BJ (cell line): ENCODE data around the gene ST6GALNAC1. TPM values are rescaled to one million over a fixed set of nuclear protein-coding genes. Genes with fewer than 3 reads are reported as not detected.
A peak's percentile ranks its signal among the peaks of the same experiment; 100 is the strongest.

ENCODE experiments used
- CTCF ChIA-PET: fragments of 350-600 bp; formaldehyde crosslinking; extraction: SDS; loops from one replicate; lab custom pipeline; 2021; ENCODE audit warnings: antibody characterized with exemption, inconsistent platforms; lab: Yijun Ruan, JAX
- POLR2A ChIA-PET: fragments of 300-600 bp; sonication (Branson Sonifier 250); formaldehyde crosslinking; extraction: SDS; loops from one replicate; lab custom pipeline; 2021; ENCODE audit warnings: antibody characterized with exemption; lab: Charles Lee
- DNase-seq: peaks from one replicate; pipeline ENCODE4 v3.0.0-alpha.2; 2011; ENCODE audit warnings: low read depth
- H3K27me3 ChIP-seq: 2 replicates; pipeline ENCODE4 v1.6.0; 2011; ENCODE audit warnings: low read length; ENCODE audit not compliant: control insufficient read depth, insufficient read depth
- H3K36me3 ChIP-seq: 2 replicates; pipeline ENCODE4 v1.5.1; 2011; ENCODE audit warnings: low read length; ENCODE audit not compliant: control insufficient read depth, insufficient read depth
- H3K4me3 ChIP-seq: 2 replicates; pipeline ENCODE4 v1.5.1; 2011; ENCODE audit warnings: low read depth, mild to moderate bottlenecking, control low read depth, low read length
- polyA plus RNA-seq: library from polyadenylated mRNA; depleted of rRNA; stranded (reverse); fragments of >200 nt; gene quantifications from 2 replicates; pipeline ENCODE4 v1.2.3, GENCODE V29; 2011
- TF ChIP-seq, protein P1 (sequence below): IDR thresholded peaks from 2 replicates; pipeline ENCODE4 v1.5.1; 2011; ENCODE audit warnings: low read depth, mild to moderate bottlenecking, control low read depth, inconsistent platforms, low read length, moderate library complexity; ENCODE audit not compliant: insufficient read depth

The ST6GALNAC1 gene
- polyA plus RNA-seq, 1 experiment, result not detected

DNA sequence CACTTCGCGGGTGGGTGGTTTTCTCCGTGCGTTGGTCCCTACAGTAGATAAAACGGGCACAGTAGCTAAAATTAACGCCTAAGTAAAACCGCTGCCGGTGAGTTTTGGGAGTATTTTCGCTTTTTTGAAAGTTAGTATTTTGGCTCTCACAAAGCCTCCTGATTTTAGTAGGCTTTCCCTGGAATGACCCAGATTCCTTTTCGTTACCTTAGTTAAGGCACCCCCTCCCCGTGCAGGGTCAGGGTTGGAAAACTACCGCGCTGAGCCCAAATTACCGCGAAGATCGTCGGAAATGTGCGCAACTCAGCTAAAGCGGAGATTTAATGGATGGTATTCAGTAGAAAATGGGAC lies 28.3 kb upstream of the ST6GALNAC1 start:
- no peaks in the 10 kb centered on the region for H3K27me3 ChIP-seq
- CTCF ChIA-PET, result interaction anchor here (0.7 to 2.6 kb wide), 6 partner anchors 9 to 131 kb away, joined by 3 to 18 read pairs (median 4); no protein-coding TSS in a partner anchor
- H3K36me3 ChIP-seq, result 0 out of 2 replicates have a peak, but pooled peaks cover 2% of the 10 kb centered on the region
- DNase-seq, result no peak
- POLR2A ChIA-PET, result interaction anchor here (1.0 kb wide), 1 partner anchor 17 kb away, joined by 5 read pairs; no protein-coding TSS in a partner anchor
- TF ChIP-seq, protein P1, sequence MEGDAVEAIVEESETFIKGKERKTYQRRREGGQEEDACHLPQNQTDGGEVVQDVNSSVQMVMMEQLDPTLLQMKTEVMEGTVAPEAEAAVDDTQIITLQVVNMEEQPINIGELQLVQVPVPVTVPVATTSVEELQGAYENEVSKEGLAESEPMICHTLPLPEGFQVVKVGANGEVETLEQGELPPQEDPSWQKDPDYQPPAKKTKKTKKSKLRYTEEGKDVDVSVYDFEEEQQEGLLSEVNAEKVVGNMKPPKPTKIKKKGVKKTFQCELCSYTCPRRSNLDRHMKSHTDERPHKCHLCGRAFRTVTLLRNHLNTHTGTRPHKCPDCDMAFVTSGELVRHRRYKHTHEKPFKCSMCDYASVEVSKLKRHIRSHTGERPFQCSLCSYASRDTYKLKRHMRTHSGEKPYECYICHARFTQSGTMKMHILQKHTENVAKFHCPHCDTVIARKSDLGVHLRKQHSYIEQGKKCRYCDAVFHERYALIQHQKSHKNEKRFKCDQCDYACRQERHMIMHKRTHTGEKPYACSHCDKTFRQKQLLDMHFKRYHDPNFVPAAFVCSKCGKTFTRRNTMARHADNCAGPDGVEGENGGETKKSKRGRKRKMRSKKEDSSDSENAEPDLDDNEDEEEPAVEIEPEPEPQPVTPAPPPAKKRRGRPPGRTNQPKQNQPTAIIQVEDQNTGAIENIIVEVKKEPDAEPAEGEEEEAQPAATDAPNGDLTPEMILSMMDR, result no peak
- H3K4me3 ChIP-seq, result peak overlapping the region; percentile 57

DNA sequence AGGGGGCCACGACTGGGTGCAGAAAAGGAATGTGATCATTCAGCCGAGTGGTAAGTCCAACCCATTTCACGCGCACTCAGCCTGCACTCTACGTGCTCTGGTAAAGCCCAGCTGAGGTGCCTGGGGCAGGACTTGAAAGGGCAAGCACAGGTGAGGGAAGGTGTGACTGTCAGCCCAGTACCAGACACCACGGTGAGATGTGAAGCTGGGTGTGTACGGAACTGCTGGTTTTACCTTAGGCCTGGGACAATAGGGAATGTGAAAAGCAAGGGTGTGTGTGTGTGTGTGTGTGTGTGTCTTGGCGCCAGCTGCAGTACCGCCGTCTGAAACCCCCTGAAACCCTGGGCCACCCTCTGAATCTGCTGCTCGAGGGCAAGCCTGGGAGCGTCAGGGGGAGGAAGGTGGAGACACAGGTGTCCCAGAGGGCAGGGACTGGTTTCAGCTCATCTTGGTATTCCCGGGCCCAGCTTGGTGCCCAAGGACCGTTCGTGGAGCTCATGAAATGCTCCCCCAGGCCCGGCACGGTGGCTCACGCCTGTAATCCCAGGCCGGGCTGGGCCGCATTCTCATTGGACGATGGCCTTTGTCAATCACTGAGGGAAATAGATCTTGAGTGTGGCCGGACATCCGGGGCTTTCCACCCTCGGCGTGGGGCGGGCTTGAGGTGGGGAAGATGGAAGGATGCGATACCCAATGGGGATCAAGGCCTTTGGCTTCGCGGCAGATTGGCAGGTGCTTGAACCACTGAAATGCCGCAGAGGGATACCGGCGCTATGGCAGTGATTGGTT lies 27.8 kb upstream of the ST6GALNAC1 start:
- 0 out of 2 replicates have a peak, but pooled peaks cover 2% of the 10 kb centered on the region for H3K36me3 ChIP-seq
- H3K4me3 ChIP-seq, result peak overlapping the region; percentile 57
- POLR2A ChIA-PET, result interaction anchor here (0.6 to 1.0 kb wide), 2 partner anchors 17 to 375 kb away, joined by 4 to 5 read pairs; no protein-coding TSS in a partner anchor
- peak; percentile 98 for DNase-seq
- no peaks in the 10 kb centered on the region for H3K27me3 ChIP-seq
- TF ChIP-seq, protein P1, result no peak
- CTCF ChIA-PET, result interaction anchor here (0.7 to 2.6 kb wide), 7 partner anchors 9 to 47 kb away, joined by 3 to 18 read pairs (median 3); no protein-coding TSS in a partner anchor

DNA sequence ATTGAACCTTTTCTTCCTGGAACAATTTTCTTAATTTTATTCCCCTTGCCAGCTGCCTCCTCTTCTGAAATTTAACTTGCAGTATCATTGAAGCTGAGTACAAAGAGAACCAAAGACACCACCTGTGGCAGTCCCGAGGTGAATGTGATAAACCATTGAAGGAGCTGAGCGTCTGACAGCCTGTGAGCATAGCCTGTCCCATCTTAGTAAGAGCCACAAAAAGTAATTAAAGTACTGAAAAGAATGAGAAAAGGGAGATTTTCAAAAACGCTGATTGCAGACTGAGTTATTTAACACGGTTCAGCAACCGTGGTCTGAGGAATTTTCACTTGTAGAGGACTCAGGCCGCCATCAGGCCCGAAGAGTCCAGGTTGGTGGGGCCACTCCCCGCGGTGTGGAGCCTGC lies 27.2 kb upstream of the ST6GALNAC1 start:
- TF ChIP-seq, protein P1, result no peak
- ChIA-PET POLR2A (interaction anchor here (0.6 kb wide), 1 partner anchor 376 kb away, joined by 4 read pairs; no protein-coding TSS in a partner anchor), CTCF (interaction anchor here (1.3 to 2.6 kb wide), 4 partner anchors 11 to 46 kb away, joined by 3 to 18 read pairs (median 4); no protein-coding TSS in a partner anchor)
- H3K36me3 ChIP-seq, result no peaks in the 10 kb centered on the region
- H3K4me3 ChIP-seq, result no peak overlapping the region
- no peaks in the 10 kb centered on the region for H3K27me3 ChIP-seq
- DNase-seq, result no peak

DNA sequence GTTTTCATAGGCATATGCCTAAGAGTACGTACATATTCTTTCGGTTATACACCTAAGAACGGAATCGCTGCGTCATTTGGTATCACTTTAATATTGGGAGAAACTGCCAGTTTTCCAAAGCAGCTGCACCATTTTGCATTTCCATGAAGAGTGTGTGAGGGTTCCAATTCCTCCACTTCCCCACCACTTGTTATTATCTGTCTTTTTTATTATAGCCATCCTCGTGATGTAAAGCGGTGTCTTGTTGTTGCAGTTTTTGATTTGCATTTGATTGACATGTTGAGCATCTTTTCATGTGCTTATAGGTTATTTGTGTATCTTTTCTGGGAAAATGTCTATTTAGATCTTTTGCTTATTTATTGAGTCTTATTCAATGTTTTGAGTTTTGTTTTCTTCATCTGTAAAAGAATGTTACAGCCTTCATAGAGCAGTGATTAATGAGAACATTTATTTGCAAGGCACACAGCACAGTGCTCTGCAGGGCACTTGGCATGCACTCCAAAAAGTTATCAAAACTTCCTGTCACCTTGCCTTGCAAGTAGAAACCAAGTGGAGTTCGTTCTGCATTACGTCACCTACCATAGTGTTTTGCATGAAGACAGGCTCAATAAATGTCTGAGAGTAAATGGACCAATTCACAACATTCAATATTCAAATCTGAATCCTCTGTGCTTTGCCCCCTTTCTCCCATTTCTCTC lies 26.6 kb upstream of the ST6GALNAC1 start:
- H3K4me3 ChIP-seq, result no peak overlapping the region
- POLR2A ChIA-PET, result no interaction called here
- no peaks in the 10 kb centered on the region for H3K36me3 ChIP-seq
- TF ChIP-seq, protein P1, result no peak
- H3K27me3 ChIP-seq, result no peaks in the 10 kb centered on the region
- no peak for DNase-seq
- CTCF ChIA-PET, result interaction anchor here (0.8 to 2.6 kb wide), 3 partner anchors 11 to 43 kb away, joined by 3 to 18 read pairs (median 5); no protein-coding TSS in a partner anchor
